Neural progenitor cell (in vitro differentiated cells): ENCODE data around the gene ZNF154. TPM values are rescaled to one million over a fixed set of nuclear protein-coding genes. Genes with fewer than 3 reads are reported as not detected.

ENCODE experiments used
- DNase-seq: peaks from one replicate; pipeline ENCODE4 v3.0.0-alpha.2; 2016; ENCODE audit warnings: low spot score
- H2AFZ ChIP-seq: fragments of 200-600 bp; sonication (generic); replicated peaks from 2 replicates; pipeline ENCODE4 v1.6.1; 2016; ENCODE audit warnings: antibody characterized with exemption
- H3F3A ChIP-seq: fragments of 200-600 bp; sonication (generic); 2 replicates; pipeline ENCODE4 v1.6.1; 2016; ENCODE audit warnings: antibody characterized with exemption, low read depth
- H3K27ac ChIP-seq: fragments of 200-600 bp; sonication (generic); 2 replicates; pipeline ENCODE4 v1.5.1; 2016; ENCODE audit warnings: mild to moderate bottlenecking
- H3K27me3 ChIP-seq: fragments of 200-600 bp; sonication (generic); 2 replicates; pipeline ENCODE4 v1.6.1; 2016; ENCODE audit warnings: mild to moderate bottlenecking, moderate library complexity
- H3K36me3 ChIP-seq: fragments of 200-600 bp; sonication (generic); 2 replicates; pipeline ENCODE4 v1.5.1; 2016
- H3K4me1 ChIP-seq: fragments of 200-600 bp; sonication (generic); 2 replicates; pipeline ENCODE4 v1.6.1; 2016; ENCODE audit warnings: mixed run types
- H3K4me2 ChIP-seq: fragments of 200-600 bp; sonication (generic); 2 replicates; pipeline ENCODE4 v1.6.1; 2016
- H3K4me3 ChIP-seq: fragments of 200-600 bp; sonication (generic); 2 replicates; pipeline ENCODE4 v1.5.1; 2016
- H3K79me2 ChIP-seq: fragments of 200-600 bp; sonication (generic); 2 replicates; pipeline ENCODE4 v1.6.1; 2016; ENCODE audit warnings: low read depth
- H3K9ac ChIP-seq: fragments of 200-600 bp; sonication (generic); 2 replicates; pipeline ENCODE4 v1.6.1; 2016
- H3K9me3 ChIP-seq: fragments of 200-600 bp; sonication (generic); 2 replicates; pipeline ENCODE4 v1.5.1; 2016; ENCODE audit warnings: low read depth
- H4K20me1 ChIP-seq: fragments of 200-600 bp; sonication (generic); 2 replicates; pipeline ENCODE4 v1.6.1; 2016; ENCODE audit warnings: low read depth
- H3K27ac Mint-ChIP-seq: 3 replicates; pipeline ENCODE4 v1.8.0; 2021; ENCODE audit warnings: mixed read lengths
- H3K27me3 Mint-ChIP-seq: 2 replicates; pipeline ENCODE4 v1.8.0; 2022; ENCODE audit warnings: low read depth, mild to moderate bottlenecking, inconsistent platforms, moderate library complexity, mixed read lengths; ENCODE audit not compliant: insufficient read depth
- H3K36me3 Mint-ChIP-seq: 3 replicates; pipeline ENCODE4 v1.8.0; 2021; ENCODE audit warnings: mixed read lengths
- H3K4me1 Mint-ChIP-seq: 3 replicates; pipeline ENCODE4 v1.8.0; 2021; ENCODE audit warnings: mixed read lengths
- H3K4me3 Mint-ChIP-seq: 3 replicates; pipeline ENCODE4 v1.8.0; 2021; ENCODE audit warnings: mild to moderate bottlenecking, moderate library complexity, mixed read lengths
- H3K9me3 Mint-ChIP-seq: 3 replicates; pipeline ENCODE4 v1.8.0; 2020; ENCODE audit warnings: mixed read lengths
- CTCF ChIP-seq: fragments of 200-600 bp; sonication (generic); IDR thresholded peaks from 2 replicates; pipeline ENCODE4 v1.5.1; 2017; ENCODE audit warnings: antibody characterized with exemption, mild to moderate bottlenecking
- EZH2 ChIP-seq: fragments of 200-600 bp; sonication (generic); IDR thresholded peaks from 2 replicates; pipeline ENCODE4 v1.6.1; 2017; ENCODE audit warnings: antibody characterized with exemption, mild to moderate bottlenecking, moderate library complexity
- EZH2phosphoT487 ChIP-seq: fragments of 200-600 bp; sonication (generic); IDR thresholded peaks from 2 replicates; pipeline ENCODE4 v1.6.1; 2017; ENCODE audit warnings: antibody characterized with exemption
- total RNA-seq: library from RNA; depleted of rRNA; stranded (reverse); fragments of >200 nt; gene quantifications from 2 replicates; pipeline ENCODE4 v1.2.3, GENCODE V29; 2015; ENCODE audit warnings: low replicate concordance

The ZNF154 gene
- total RNA-seq, 1 donor from 2014 or later: 17.3 TPM

DNA sequence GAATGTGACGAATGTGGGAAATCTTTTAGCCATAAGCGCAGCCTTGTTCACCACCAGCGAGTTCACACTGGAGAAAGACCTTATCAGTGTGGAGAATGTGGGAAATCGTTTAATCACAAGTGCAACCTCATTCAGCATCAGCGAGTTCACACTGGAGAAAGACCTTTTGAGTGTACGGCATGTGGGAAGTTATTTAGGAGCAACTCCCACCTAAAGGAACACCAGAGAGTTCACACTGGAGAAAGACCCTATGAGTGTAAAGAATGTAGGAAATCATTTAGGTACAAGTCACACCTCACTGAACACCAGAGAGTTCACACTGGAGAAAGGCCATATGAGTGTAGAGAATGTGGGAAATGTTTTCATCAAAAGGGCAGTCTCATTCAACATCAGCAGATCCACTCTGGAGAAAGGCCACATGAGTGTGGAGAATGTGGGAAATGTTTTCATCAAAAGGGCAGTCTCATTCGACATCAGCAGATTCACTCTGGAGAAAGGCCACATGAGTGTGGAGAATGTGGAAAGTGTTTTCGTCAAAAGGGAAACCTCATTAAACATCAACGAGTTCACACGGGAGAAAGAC lies 45.2 kb upstream of the ZNF154 start:
- no peak for TF ChIP-seq EZH2
- no peak for TF ChIP-seq CTCF
- TF ChIP-seq EZH2phosphoT487: no peak
- peaks cover 31% of the 10 kb centered on the region for H4K20me1 ChIP-seq
- Mint-ChIP-seq H3K27ac (no peak overlapping the region), H3K4me1 (no peaks in the 10 kb centered on the region), H3K36me3 (peaks cover 93% of the 10 kb centered on the region), H3K4me3 (no peak overlapping the region), H3K9me3 (peaks cover 69% of the 10 kb centered on the region), H3K27me3 (peaks cover 5% of the 10 kb centered on the region)
- H2AFZ ChIP-seq: no peak overlapping the region
- peaks cover 41% of the 10 kb centered on the region for H3K79me2 ChIP-seq
- no peaks in the 10 kb centered on the region for H3K27me3 ChIP-seq
- no peak for DNase-seq
- no peak overlapping the region for H3K4me2 ChIP-seq
- H3K9me3 ChIP-seq: no peaks in the 10 kb centered on the region
- H3K4me3 ChIP-seq: no peak overlapping the region
- no peak overlapping the region for H3K9ac ChIP-seq
- no peak overlapping the region for H3K27ac ChIP-seq
- no peaks in the 10 kb centered on the region for H3K4me1 ChIP-seq
- peaks cover 6% of the 10 kb centered on the region for H3F3A ChIP-seq
- peaks cover 34% of the 10 kb centered on the region for H3K36me3 ChIP-seq

GRCh38 chr19:57748029-57748428 lies 39.0 kb upstream of the ZNF154 start:
- Histone ChIP-seq H3F3A (no peaks in the 10 kb centered on the region), H3K79me2 (peaks cover 48% of the 10 kb centered on the region), H2AFZ (no peak overlapping the region), H4K20me1 (peaks cover 34% of the 10 kb centered on the region), H3K9ac (peak overlapping the region; percentile 87), H3K9me3 (no peaks in the 10 kb centered on the region), H3K27me3 (no peaks in the 10 kb centered on the region), H3K27ac (no peak overlapping the region), H3K4me3 (peak overlapping the region; percentile 84), H3K4me1 (peaks cover 10% of the 10 kb centered on the region), H3K36me3 (no peaks in the 10 kb centered on the region), H3K4me2 (peak overlapping the region; percentile 97)
- no peak for DNase-seq
- TF ChIP-seq CTCF: no peak
- no peak for TF ChIP-seq EZH2phosphoT487
- no peak for TF ChIP-seq EZH2
- H3K36me3 Mint-ChIP-seq: peaks cover 56% of the 10 kb centered on the region
- peak overlapping the region; percentile 96 for H3K4me3 Mint-ChIP-seq
- H3K27ac Mint-ChIP-seq: no peak overlapping the region
- H3K9me3 Mint-ChIP-seq: peaks cover 62% of the 10 kb centered on the region
- peaks cover 12% of the 10 kb centered on the region for H3K4me1 Mint-ChIP-seq
- H3K27me3 Mint-ChIP-seq: peaks cover 7% of the 10 kb centered on the region

- H3K27ac Mint-ChIP-seq: no peak overlapping the region
These were observed 38.4 kb upstream of the ZNF154 start for GRCh38 chr19:57747472-57747807.

More at GRCh38 chr19:57747472-57747807, 38.4 kb upstream of the ZNF154 start:
- Mint-ChIP-seq H3K9me3 (peaks cover 56% of the 10 kb centered on the region), H3K36me3 (peaks cover 50% of the 10 kb centered on the region), H3K27me3 (peaks cover 7% of the 10 kb centered on the region), H3K4me3 (peak overlapping the region; percentile 96), H3K4me1 (peaks cover 12% of the 10 kb centered on the region)
- Histone ChIP-seq H4K20me1 (peaks cover 34% of the 10 kb centered on the region), H3K79me2 (peaks cover 48% of the 10 kb centered on the region), H2AFZ (no peak overlapping the region), H3K4me3 (peak overlapping the region; percentile 84), H3K9me3 (no peaks in the 10 kb centered on the region), H3K27me3 (no peaks in the 10 kb centered on the region), H3F3A (no peaks in the 10 kb centered on the region), H3K27ac (no peak overlapping the region), H3K9ac (peak overlapping the region; percentile 87), H3K36me3 (no peaks in the 10 kb centered on the region), H3K4me2 (peak overlapping the region; percentile 97), H3K4me1 (peaks cover 10% of the 10 kb centered on the region)
- DNase-seq: no peak
- no peak for TF ChIP-seq CTCF
- TF ChIP-seq EZH2: no peak
- no peak for TF ChIP-seq EZH2phosphoT487
